ENCODE measurements around the gene MYH1.

MYH1 gene

DNA sequence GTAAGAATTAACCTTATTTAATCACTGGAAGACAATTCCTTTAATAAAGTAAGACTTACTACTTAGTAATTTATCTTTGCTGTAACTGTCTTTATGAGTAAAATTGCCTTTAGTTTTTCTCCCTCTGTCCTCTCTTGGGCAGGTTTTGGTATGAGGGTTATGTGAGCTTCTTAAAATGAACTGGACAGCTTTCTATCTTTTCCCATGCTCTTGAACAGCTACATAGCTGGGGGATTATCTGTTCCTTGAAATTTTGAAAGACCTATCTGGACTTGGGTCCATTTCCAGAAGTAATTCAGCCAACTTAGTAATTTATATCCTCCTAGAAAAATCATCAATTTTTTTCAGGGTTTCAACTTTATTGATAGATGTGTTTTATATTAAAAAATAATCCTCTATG is 3.6 kb upstream of the MYH1 start:
- Mint-ChIP-seq H3K4me3 (no peak overlapping the region), H3K27me3 (peaks cover 3% of the 10 kb centered on the region), H3K9me3 (no peaks in the 10 kb centered on the region), H3K36me3 (ENCODE audit: low read depth) (no peaks in the 10 kb centered on the region), H3K4me1 (ENCODE audit: low read depth) (no peaks in the 10 kb centered on the region), H3K27ac (no peak overlapping the region)
- no peak for DNase-seq

- no peak overlapping the region for H3K27ac Mint-ChIP-seq
- no peaks in the 10 kb centered on the region for H3K4me1 Mint-ChIP-seq (ENCODE audit: low read depth)
- no peak overlapping the region for H3K4me3 Mint-ChIP-seq
- peaks cover 5% of the 10 kb centered on the region for H3K27me3 Mint-ChIP-seq
- no peak for DNase-seq
- no peaks in the 10 kb centered on the region for H3K9me3 Mint-ChIP-seq
- H3K36me3 Mint-ChIP-seq (ENCODE audit: low read depth), result no peaks in the 10 kb centered on the region
Measured at GRCh38 chr17:10516638-10517037, 1.7 kb downstream of the MYH1 start.

DNA sequence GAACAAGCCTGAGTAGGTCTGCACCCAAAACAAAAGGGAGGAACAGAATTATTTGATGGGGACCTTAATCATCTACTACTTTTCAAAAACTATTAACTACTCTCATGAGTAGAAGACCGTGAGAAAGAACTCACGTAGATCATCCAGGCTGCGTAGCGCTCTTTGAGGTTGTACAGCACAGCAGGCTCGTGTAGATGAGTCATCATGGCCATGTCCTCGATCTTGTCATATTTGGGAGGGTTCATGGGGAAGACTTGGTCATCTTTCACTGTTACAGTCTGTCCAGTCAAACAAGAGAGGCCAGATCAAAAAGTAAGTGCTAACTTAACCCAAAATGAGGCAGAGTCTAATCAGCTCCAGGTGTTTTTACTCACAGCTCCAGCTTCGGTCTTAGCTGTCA is 2.3 kb downstream of the MYH1 start:
- no peaks in the 10 kb centered on the region for H3K36me3 Mint-ChIP-seq (ENCODE audit: low read depth)
- no peaks in the 10 kb centered on the region for H3K9me3 Mint-ChIP-seq
- no peak overlapping the region for H3K27ac Mint-ChIP-seq
- DNase-seq, result no peak
- H3K4me1 Mint-ChIP-seq (ENCODE audit: low read depth), result no peaks in the 10 kb centered on the region
- H3K4me3 Mint-ChIP-seq, result no peak overlapping the region
- H3K27me3 Mint-ChIP-seq, result peaks cover 5% of the 10 kb centered on the region

DNA sequence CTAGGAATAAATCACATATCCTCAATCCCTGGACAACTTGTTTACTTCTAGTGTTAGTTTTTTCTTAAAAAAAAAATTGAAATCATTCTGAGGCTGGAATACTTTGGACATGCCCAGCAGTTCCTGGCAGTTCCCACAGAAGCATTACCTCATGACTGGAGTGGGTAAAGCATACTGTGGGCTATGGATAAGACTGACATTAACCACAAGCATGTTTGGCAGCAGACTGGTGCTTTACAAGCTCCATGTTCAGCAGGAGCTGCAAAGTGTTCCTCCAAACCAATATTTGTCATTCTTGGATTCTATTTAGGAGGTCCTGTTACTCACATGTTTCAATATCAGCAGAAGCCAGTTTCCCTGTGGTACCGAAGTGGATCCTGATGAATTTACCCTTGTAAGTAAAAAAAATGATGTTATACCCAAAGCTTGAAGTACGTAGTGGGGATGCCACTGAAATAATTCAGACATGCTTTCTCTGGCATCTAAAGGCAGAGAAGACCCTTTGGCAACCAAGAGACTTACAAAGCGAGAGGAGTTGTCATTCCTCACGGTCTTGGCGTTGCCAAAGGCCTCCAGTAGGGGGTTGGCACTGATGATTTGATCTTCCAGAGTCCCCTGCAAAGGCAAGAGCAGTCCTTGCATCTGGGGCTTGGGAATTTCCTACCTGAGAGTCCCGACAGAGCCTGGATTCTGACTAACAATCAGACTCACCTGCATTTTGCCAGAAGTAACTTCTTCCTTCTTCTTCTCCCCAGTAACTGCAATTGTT is 4.9 kb downstream of the MYH1 start:
- Mint-ChIP-seq H3K36me3 (ENCODE audit: low read depth) (no peaks in the 10 kb centered on the region), H3K4me3 (no peak overlapping the region), H3K27me3 (peaks cover 5% of the 10 kb centered on the region), H3K27ac (no peak overlapping the region), H3K9me3 (no peaks in the 10 kb centered on the region), H3K4me1 (ENCODE audit: low read depth) (no peaks in the 10 kb centered on the region)
- no peak for DNase-seq

DNA sequence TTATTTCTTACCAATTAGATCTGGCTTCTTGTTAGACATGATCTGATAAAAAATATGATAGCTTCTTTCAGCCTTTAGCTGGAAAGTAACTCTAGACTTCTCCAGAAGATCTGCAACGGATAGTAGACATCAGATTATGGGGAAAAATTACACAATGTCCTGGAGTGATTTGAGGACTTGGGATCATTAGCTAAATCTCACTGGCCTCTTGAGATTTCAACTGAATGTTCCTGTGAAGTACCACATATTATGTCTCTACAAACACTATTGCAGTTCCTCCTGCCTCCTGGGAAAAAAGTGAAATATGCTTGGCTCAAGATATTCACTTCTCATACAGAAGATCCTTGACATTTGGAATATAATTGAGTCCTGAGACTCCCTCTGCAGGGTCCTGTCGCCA is 5.5 kb downstream of the MYH1 start:
- H3K4me3 Mint-ChIP-seq, result no peak overlapping the region
- H3K27me3 Mint-ChIP-seq, result peaks cover 7% of the 10 kb centered on the region
- DNase-seq, result no peak
- H3K36me3 Mint-ChIP-seq (ENCODE audit: low read depth), result no peaks in the 10 kb centered on the region
- no peak overlapping the region for H3K27ac Mint-ChIP-seq
- H3K9me3 Mint-ChIP-seq, result no peaks in the 10 kb centered on the region
- no peaks in the 10 kb centered on the region for H3K4me1 Mint-ChIP-seq (ENCODE audit: low read depth)

- no peaks in the 10 kb centered on the region for H3K4me1 Mint-ChIP-seq (ENCODE audit: low read depth)
- peaks cover 2% of the 10 kb centered on the region for H3K27me3 Mint-ChIP-seq
- DNase-seq, result no peak
- no peak overlapping the region for H3K27ac Mint-ChIP-seq
- no peaks in the 10 kb centered on the region for H3K36me3 Mint-ChIP-seq (ENCODE audit: low read depth)
- no peak overlapping the region for H3K4me3 Mint-ChIP-seq
- no peaks in the 10 kb centered on the region for H3K9me3 Mint-ChIP-seq
Measured at GRCh38 chr17:10499950-10500349, 18.4 kb downstream of the MYH1 start.

GRCh38 chr17:10492004-10492403 is 26.3 kb downstream of the MYH1 start:
- H3K4me1 Mint-ChIP-seq (ENCODE audit: low read depth), result no peaks in the 10 kb centered on the region
- no peak overlapping the region for H3K27ac Mint-ChIP-seq
- H3K27me3 Mint-ChIP-seq, result peaks cover 2% of the 10 kb centered on the region
- H3K36me3 Mint-ChIP-seq (ENCODE audit: low read depth), result no peaks in the 10 kb centered on the region
- no peak overlapping the region for H3K4me3 Mint-ChIP-seq
- no peak for DNase-seq
- peaks cover 28% of the 10 kb centered on the region for H3K9me3 Mint-ChIP-seq

DNA sequence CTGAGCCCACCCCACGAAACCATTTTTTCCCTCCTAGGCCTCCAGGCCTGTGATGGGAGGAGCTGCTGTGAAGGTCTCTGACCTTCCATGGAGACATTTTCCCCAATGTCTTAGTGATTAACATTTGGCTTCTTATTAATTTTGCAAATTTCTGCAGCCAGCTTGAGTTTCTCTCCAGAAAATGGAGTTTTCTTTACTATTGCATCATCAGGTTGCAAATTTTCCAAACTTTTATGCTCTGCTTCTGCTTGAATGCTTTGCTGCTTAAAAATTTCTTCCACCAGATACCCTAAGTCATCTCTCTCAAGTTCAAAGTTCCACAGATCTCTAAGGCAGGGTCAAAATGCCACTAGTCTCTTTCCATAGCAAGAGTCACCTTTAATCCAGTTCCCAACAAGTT is 36.1 kb downstream of the MYH1 start:
- H3K9me3 Mint-ChIP-seq, result peaks cover 30% of the 10 kb centered on the region
- no peak for DNase-seq

GRCh38 chr17:10477701-10478100 is 40.6 kb downstream of the MYH1 start:
- no peaks in the 10 kb centered on the region for H3K4me1 Mint-ChIP-seq (ENCODE audit: low read depth)
- H3K4me3 Mint-ChIP-seq, result no peak overlapping the region
- no peak for DNase-seq
- no peaks in the 10 kb centered on the region for H3K27me3 Mint-ChIP-seq
- no peaks in the 10 kb centered on the region for H3K36me3 Mint-ChIP-seq (ENCODE audit: low read depth)
- no peak overlapping the region for H3K27ac Mint-ChIP-seq
- peaks cover 4% of the 10 kb centered on the region for H3K9me3 Mint-ChIP-seq

More for the DNA sequence above, 36.1 kb downstream of the MYH1 start:
- H3K4me1 Mint-ChIP-seq (ENCODE audit: low read depth), result no peaks in the 10 kb centered on the region
- no peaks in the 10 kb centered on the region for H3K36me3 Mint-ChIP-seq (ENCODE audit: low read depth)
- H3K4me3 Mint-ChIP-seq, result no peak overlapping the region
- H3K27ac Mint-ChIP-seq, result no peak overlapping the region
- H3K27me3 Mint-ChIP-seq, result no peaks in the 10 kb centered on the region

- DNase-seq, result no peak
- Mint-ChIP-seq H3K27ac (no peak overlapping the region), H3K27me3 (no peaks in the 10 kb centered on the region), H3K9me3 (no peaks in the 10 kb centered on the region), H3K4me3 (no peak overlapping the region), H3K36me3 (ENCODE audit: low read depth) (no peaks in the 10 kb centered on the region), H3K4me1 (ENCODE audit: low read depth) (no peaks in the 10 kb centered on the region)
Measured at GRCh38 chr17:10474536-10474935, 43.8 kb downstream of the MYH1 start.

- Mint-ChIP-seq H3K36me3 (ENCODE audit: low read depth) (no peaks in the 10 kb centered on the region), H3K27ac (no peak overlapping the region), H3K4me3 (no peak overlapping the region), H3K27me3 (no peaks in the 10 kb centered on the region), H3K4me1 (ENCODE audit: low read depth) (no peaks in the 10 kb centered on the region), H3K9me3 (no peaks in the 10 kb centered on the region)
- DNase-seq, result no peak
Measured at GRCh38 chr17:10471858-10472257, 46.5 kb downstream of the MYH1 start.

DNA sequence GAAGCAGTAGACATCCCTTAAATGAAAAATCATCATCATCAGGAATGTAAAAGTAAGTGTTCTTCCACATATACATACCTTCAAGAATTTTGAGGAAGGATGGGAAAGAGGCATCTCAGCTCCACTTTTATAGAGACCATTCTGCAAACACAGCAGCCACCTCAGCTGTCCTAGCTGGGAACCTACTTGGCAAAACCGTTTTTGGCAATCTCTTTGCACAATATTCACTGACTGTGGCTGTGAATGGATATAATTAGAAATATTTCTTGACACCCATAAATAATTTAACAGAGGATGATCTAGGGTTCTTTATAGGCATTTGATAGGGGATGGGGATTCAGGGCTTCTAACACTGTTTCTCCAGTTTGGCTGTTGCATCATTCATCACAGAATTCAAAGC is 48.9 kb downstream of the MYH1 start, which contains the start of gene MYH4:
Gene MYH4, minus strand, starts transcription at position 101 of the 400 bp plus-strand sequence. CDS start 2,814 bp downstream, outside the sequence.
- H3K27ac Mint-ChIP-seq, result no peak within 1 kb of the TSS
- H3K9me3 Mint-ChIP-seq, result peaks cover under 1% of the 10 kb centered on the region
- no peak for DNase-seq
- no peak within 1 kb of the TSS for H3K4me3 Mint-ChIP-seq
- no peaks in the 10 kb centered on the region for H3K4me1 Mint-ChIP-seq (ENCODE audit: low read depth)
- H3K36me3 Mint-ChIP-seq (ENCODE audit: low read depth), result no peaks in the 10 kb centered on the region
- peaks cover under 1% of the 10 kb centered on the region for H3K27me3 Mint-ChIP-seq

GRCh38 chr17:10463402-10463801 is 54.9 kb downstream of the MYH1 start:
- peaks cover 12% of the 10 kb centered on the region for H3K27me3 Mint-ChIP-seq

GRCh38 chr17:10460062-10460461 is 58.3 kb downstream of the MYH1 start:
- Mint-ChIP-seq H3K27me3 (peaks cover 14% of the 10 kb centered on the region), H3K36me3 (ENCODE audit: low read depth) (no peaks in the 10 kb centered on the region), H3K27ac (no peak overlapping the region), H3K4me3 (no peak overlapping the region), H3K9me3 (peaks cover 5% of the 10 kb centered on the region), H3K4me1 (ENCODE audit: low read depth) (no peaks in the 10 kb centered on the region)
- no peak for DNase-seq

More at GRCh38 chr17:10463402-10463801, 54.9 kb downstream of the MYH1 start:
- H3K27ac Mint-ChIP-seq, result no peak overlapping the region
- no peak overlapping the region for H3K4me3 Mint-ChIP-seq
- H3K9me3 Mint-ChIP-seq, result peaks cover 5% of the 10 kb centered on the region
- H3K36me3 Mint-ChIP-seq (ENCODE audit: low read depth), result no peaks in the 10 kb centered on the region
- no peaks in the 10 kb centered on the region for H3K4me1 Mint-ChIP-seq (ENCODE audit: low read depth)
- DNase-seq, result no peak

DNA sequence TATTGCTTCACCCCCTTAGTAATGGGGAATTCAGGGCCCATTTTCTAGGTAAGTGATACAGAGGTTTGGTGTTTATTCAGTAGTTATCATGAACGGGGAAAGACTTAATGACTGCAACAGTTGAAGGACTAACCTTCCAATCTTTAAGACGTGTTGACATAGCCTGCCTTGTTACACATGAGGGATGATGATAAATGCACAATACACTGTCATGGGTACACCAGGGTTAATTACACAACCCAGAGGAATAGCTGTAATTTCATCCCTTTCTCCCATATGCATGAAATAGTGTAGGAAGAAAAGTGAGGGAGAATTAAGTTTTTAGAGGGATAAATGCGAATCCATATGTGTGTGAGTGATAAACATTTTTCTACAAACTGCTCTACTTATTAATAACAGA is 59.6 kb downstream of the MYH1 start:
- Mint-ChIP-seq H3K36me3 (ENCODE audit: low read depth) (no peaks in the 10 kb centered on the region), H3K27me3 (peaks cover 10% of the 10 kb centered on the region), H3K27ac (no peak overlapping the region), H3K4me1 (ENCODE audit: low read depth) (no peaks in the 10 kb centered on the region), H3K4me3 (no peak overlapping the region), H3K9me3 (no peaks in the 10 kb centered on the region)
- no peak for DNase-seq
